GM20000 (cell line): ENCODE measurements around the gene RSU1.

Experiments
- DNase-seq: peaks from one replicate; pipeline ENCODE4 v3.0.0; 2012; ENCODE audit warnings: low spot score
- CTCF ChIP-seq: IDR thresholded peaks from 2 replicates; pipeline ENCODE4 v1.5.1; 2012; ENCODE audit warnings: mild to moderate bottlenecking, control low read depth; ENCODE audit errors: extremely low read depth, missing control alignments

The RSU1 gene

DNA sequence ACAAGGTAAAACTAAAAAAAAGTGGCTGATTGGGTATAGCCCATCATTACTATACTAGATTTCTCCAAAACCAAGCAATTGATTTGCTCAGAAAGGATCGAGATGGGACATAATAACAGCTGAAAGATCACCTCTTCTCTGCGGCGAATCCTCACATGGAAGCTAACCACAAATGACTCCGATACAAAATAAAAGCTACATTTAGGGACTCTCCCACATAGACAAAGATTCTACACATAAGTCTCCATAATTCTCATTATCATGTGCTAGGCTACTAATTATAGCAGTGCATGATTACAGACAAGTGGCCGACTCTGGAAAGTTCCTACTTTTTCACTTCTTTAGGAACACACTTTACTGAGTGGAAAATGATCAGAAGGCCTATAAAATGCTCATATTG lies 116.9 kb downstream of the RSU1 start:
- TF ChIP-seq CTCF = no peak
- DNase-seq = no peak

GRCh38 chr10:16699435-16700057 lies 117.7 kb downstream of the RSU1 start:
- no peak for TF ChIP-seq CTCF
- no peak for DNase-seq

DNA sequence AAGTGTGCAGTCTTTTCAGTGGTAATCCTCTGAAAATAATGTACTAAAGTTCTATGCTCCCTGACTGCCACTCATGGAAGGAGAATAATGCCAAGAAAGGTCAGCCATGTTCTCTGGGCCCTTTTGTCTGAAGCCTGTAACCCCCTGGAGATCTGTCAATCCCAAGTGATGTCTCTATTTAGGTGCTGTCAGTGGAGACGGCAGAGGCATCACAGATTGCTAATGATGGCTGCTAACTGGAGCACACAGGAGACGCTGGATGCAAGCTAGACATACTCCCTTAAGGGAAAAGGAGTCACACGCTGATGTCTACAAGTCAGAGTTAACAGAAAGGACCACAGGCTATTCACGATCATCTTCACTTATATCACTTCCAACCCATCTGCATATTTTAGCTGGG lies 118.8 kb downstream of the RSU1 start:
- no peak for DNase-seq

GRCh38 chr10:16690417-16690816 lies 126.8 kb downstream of the RSU1 start:
- TF ChIP-seq CTCF = no peak
- no peak for DNase-seq

More for the DNA sequence above, 118.8 kb downstream of the RSU1 start:
- no peak for TF ChIP-seq CTCF

DNA sequence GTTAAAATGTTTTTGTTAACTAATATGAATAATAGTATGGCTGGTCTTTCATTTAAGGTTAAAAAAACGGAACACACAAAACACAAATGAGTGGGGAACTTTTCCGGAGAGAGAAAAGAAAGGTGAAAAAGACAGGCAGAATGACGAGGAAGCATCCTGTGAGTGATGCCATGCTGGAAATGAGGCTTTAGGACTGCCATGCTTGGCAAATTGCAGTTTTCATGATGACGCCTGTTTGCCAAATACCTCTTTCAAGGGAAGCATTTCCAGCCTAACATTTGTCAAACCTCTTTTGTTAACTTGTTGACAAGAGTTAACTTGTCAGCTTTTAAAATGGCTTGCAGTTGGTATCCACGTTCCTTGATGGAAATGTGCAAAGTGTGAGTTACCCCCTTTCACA lies 127.5 kb downstream of the RSU1 start:
- no peak for TF ChIP-seq CTCF
- no peak for DNase-seq

GRCh38 chr10:16689227-16689626 lies 128.0 kb downstream of the RSU1 start:
- no peak for TF ChIP-seq CTCF
- DNase-seq = no peak

- TF ChIP-seq CTCF = no peak
- no peak for DNase-seq
Measured at GRCh38 chr10:16686054-16686902, 130.9 kb downstream of the RSU1 start.
